ENCODE data around the gene YIF1B. TPM values are rescaled to one million over a fixed set of nuclear protein-coding genes. Genes with fewer than 3 reads are reported as not detected.

YIF1B gene
- total RNA-seq, 4 donors from 2014 or later = 15.0 to 24.5 (median 18.4) TPM

DNA sequence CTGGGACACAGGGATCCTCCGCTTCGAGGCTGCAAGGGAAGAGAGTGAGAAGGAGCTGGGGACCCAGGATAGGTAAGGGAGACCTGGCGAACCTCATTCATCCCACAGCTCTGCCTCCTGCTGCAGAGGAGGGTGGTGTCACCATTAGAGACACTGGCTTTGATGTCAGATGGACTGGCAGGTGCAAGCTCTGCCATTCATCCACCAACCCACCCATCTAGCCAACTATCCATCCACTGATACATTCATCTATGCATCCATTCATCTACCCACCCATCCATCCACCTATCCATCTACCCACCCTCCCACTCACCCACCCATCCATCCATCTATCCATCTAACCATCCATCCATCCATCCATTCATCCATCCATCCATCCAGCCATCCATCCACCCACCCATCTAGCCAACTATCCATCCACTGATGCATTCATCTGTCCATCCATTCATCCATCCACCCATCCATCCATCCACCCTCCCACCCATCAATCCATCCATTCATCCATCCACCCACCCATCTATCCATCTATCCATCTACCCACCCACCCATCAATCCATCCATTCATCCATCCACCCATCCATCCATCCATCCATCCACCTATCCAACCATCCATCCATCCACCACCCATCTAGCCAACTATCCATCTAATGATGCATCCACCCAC is 6.0 kb downstream of the YIF1B start:
- DNase-seq = no peak
- no peaks in the 10 kb centered on the region for H3K9me3 ChIP-seq
- H3K4me1 ChIP-seq = peaks cover 0 to 8% (median 4%) of the 10 kb centered on the region in 4 donors
- H3K27ac ChIP-seq = no peak overlapping the region
- peaks cover 0 to 3% (median 0%) of the 10 kb centered on the region in 4 donors for H3K36me3 ChIP-seq
- no peak overlapping the region for H3K4me3 ChIP-seq
- TF ChIP-seq, protein P1, sequence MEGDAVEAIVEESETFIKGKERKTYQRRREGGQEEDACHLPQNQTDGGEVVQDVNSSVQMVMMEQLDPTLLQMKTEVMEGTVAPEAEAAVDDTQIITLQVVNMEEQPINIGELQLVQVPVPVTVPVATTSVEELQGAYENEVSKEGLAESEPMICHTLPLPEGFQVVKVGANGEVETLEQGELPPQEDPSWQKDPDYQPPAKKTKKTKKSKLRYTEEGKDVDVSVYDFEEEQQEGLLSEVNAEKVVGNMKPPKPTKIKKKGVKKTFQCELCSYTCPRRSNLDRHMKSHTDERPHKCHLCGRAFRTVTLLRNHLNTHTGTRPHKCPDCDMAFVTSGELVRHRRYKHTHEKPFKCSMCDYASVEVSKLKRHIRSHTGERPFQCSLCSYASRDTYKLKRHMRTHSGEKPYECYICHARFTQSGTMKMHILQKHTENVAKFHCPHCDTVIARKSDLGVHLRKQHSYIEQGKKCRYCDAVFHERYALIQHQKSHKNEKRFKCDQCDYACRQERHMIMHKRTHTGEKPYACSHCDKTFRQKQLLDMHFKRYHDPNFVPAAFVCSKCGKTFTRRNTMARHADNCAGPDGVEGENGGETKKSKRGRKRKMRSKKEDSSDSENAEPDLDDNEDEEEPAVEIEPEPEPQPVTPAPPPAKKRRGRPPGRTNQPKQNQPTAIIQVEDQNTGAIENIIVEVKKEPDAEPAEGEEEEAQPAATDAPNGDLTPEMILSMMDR (IDR thresholded peaks at IDR 0.05) = no peak
- TF ChIP-seq EP300 (IDR thresholded peaks at IDR 0.05; ENCODE audit: low read depth) (no peak), POLR2A (IDR thresholded peaks at IDR 0.05) (no peak), POLR2AphosphoS5 (IDR thresholded peaks at IDR 0.05) (no peak)
- WGBS, 2 donors (ENCODE audit: low coverage in 1 of 2) = 85% methylated on average over 3 of the region's 3 CpGs; no CpG with 5 or more reads in 1 of the 2 donors
- intact Hi-C loops (cut with DNase I; ENCODE audit: low total_unique reads) = no loop called here
- in situ Hi-C loops (cut with MboI; ENCODE audit: low pct_ligation_motif_present in 1 of 4, low pct_unique_long_range_greater_than_20kb in 1 of 4, low sequenced_read_pairs in 3 of 4) = no loop called here
- no peaks in the 10 kb centered on the region for H3K27me3 ChIP-seq

DNA sequence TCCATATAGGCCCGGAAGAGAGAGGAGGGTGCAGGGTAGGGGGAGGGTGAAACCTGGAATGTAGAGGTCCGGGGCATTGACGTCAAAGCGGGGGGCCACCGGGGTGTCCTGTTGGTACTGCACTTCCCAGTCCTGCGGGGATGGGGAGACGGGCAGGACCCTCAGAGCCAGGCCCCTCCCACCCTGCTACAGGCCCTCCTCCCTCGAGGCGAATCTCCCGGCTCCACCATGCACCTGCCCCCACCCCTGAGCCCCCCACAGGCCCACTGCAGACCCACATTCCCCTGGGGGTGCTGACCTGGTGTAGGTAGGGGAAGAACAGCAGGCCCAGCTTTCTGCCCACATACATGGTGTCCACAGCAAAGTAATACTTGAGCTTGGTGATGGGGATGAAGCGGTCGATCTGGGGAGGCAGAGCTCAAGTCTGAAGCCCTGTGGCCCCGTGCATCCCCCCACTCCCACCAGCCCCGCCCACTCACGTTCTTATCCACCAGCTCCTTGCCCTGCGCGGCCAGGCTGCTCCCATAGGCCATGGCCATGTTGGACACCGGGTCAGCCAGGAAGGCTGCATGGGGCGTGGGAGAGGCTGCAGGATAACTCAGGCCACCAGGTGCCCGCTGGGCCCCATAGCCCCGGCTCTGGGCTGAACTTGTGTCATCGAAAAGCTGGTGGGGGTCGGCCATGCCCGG is 6.7 kb downstream of the YIF1B start:
- Histone ChIP-seq H3K9me3 (no peaks in the 10 kb centered on the region), H3K27ac (no peak overlapping the region), H3K4me3 (no peak overlapping the region), H3K27me3 (no peaks in the 10 kb centered on the region), H3K4me1 (peaks cover 0 to 12% (median 3%) of the 10 kb centered on the region in 4 donors), H3K36me3 (peaks cover 0 to 3% (median 0%) of the 10 kb centered on the region in 4 donors)
- 87 to 92% methylated on average over 4 to 24 of the region's 24 CpGs for WGBS, 2 donors (ENCODE audit: low coverage in 1 of 2)
- DNase-seq = no peak
- in situ Hi-C loops (cut with MboI; ENCODE audit: low pct_ligation_motif_present in 1 of 4, low pct_unique_long_range_greater_than_20kb in 1 of 4, low sequenced_read_pairs in 3 of 4) (no loop called here), intact Hi-C loops (cut with DNase I; ENCODE audit: low total_unique reads) (no loop called here)
- TF ChIP-seq EP300 (IDR thresholded peaks at IDR 0.05; ENCODE audit: low read depth) = no peak
- TF ChIP-seq POLR2A (IDR thresholded peaks at IDR 0.05) = no peak
- TF ChIP-seq, protein P1 (IDR thresholded peaks at IDR 0.05) = no peak
- no peak for TF ChIP-seq POLR2AphosphoS5 (IDR thresholded peaks at IDR 0.05)

DNA sequence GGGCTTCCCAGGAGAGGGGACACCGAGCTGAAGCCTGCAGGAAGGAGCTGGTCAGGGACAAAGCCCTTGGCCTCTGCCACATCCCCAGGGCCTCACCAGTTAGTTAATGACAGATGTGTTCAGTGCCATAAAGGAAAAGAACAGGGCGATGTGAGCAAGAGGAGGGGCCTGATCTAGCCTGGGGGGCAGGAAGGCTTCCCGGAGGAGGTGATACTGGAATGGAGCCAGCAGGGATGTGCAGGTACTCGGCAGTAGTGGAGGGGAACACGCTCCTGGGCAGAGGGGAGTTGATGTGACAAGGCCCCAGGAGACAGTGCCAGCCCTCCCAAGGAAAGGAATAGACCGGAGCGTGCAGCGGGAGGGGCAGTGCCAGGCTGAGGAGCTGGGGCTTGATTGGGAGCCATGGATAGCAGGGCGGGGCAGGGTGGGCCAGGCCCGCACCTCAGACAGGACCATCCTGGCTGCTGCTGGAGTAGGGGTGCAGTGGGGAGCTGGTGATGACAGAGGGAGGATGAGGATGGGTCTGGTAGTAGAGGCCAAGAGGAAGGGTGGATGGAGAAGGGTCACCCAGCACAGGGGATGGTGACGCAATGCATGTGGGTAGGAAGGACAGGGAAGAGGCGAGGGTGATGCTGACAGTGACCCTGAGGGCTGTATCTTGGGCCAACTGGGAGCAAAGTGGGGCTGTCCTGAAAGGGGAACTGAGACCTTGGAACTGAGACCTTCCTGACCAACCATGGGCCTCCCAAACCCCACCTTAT is 7.6 kb downstream of the YIF1B start:
- H3K9me3 ChIP-seq = no peaks in the 10 kb centered on the region
- WGBS, 2 donors (ENCODE audit: low coverage in 1 of 2) = 81 to 87% methylated on average over 6 to 12 of the region's 12 CpGs
- H3K27me3 ChIP-seq = no peaks in the 10 kb centered on the region
- DNase-seq = no peak
- H3K4me1 ChIP-seq = peaks cover 0 to 17% (median 5%) of the 10 kb centered on the region in 4 donors
- H3K36me3 ChIP-seq = peaks cover 0 to 3% (median 0%) of the 10 kb centered on the region in 4 donors
- H3K27ac ChIP-seq = no peak overlapping the region
- intact Hi-C loops (cut with DNase I; ENCODE audit: low total_unique reads) = no loop called here
- in situ Hi-C loops (cut with MboI; ENCODE audit: low pct_ligation_motif_present in 1 of 4, low pct_unique_long_range_greater_than_20kb in 1 of 4, low sequenced_read_pairs in 3 of 4) = no loop called here
- no peak for TF ChIP-seq POLR2A (IDR thresholded peaks at IDR 0.05)
- TF ChIP-seq, protein P1 (IDR thresholded peaks at IDR 0.05) = no peak
- TF ChIP-seq POLR2AphosphoS5 (IDR thresholded peaks at IDR 0.05) = no peak
- TF ChIP-seq EP300 (IDR thresholded peaks at IDR 0.05; ENCODE audit: low read depth) = no peak
- no peak overlapping the region for H3K4me3 ChIP-seq

DNA sequence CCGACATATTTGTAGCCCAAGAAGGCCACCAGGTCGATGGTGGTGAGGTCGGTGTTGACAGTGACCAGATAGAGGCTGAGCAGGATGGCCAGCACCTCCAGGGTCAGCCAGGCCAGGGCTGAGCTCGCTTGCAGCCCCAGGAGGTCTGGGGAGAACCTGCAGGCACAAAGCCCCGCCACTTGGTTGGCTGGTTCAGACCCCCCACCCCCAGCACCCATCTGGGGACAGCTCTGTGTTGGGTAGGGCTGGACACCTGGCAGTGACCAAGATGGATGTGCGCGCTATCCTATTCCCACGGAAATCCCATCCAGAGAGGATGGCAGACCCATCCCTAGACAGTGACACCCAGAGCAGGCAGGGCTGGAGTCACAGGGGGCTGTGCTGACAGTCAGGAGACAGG is 8.2 kb downstream of the YIF1B start:
- Histone ChIP-seq H3K27me3 (no peaks in the 10 kb centered on the region), H3K27ac (no peak overlapping the region), H3K9me3 (no peaks in the 10 kb centered on the region), H3K4me1 (peaks cover 0 to 18% (median 6%) of the 10 kb centered on the region in 4 donors), H3K4me3 (no peak overlapping the region), H3K36me3 (peaks cover 0 to 3% (median 0%) of the 10 kb centered on the region in 4 donors)
- no peak for DNase-seq
- TF ChIP-seq, protein P1 (IDR thresholded peaks at IDR 0.05) = no peak
- TF ChIP-seq POLR2AphosphoS5 (IDR thresholded peaks at IDR 0.05) (no peak), EP300 (IDR thresholded peaks at IDR 0.05; ENCODE audit: low read depth) (no peak), POLR2A (IDR thresholded peaks at IDR 0.05) (no peak)
- intact Hi-C loops (cut with DNase I; ENCODE audit: low total_unique reads) = no loop called here
- in situ Hi-C loops (cut with MboI; ENCODE audit: low pct_ligation_motif_present in 1 of 4, low pct_unique_long_range_greater_than_20kb in 1 of 4, low sequenced_read_pairs in 3 of 4) = no loop called here
- 90% methylated on average over 8 of the region's 8 CpGs; no CpG with 5 or more reads in 1 of the 2 donors for WGBS, 2 donors (ENCODE audit: low coverage in 1 of 2)
